ENCODE results near the gene RPP30.

- TF ChIP-seq CTCF (IDR thresholded peaks at IDR 0.05 in 2 of 3, conservative IDR thresholded peaks at IDR 0.05 in 1 of 3; ENCODE audit: borderline replicate concordance in 1 of 3, insufficient read depth in 1 of 3, low read depth in 2 of 3, low read length in 2 of 3) (no peak), SIN3A (IDR thresholded peaks at IDR 0.05; ENCODE audit: low read depth) (no peak), POLR2AphosphoS5 (IDR thresholded peaks at IDR 0.05; ENCODE audit: low read depth, low read length) (no peak), POLR2A (IDR thresholded peaks at IDR 0.05; ENCODE audit: borderline replicate concordance, extremely low read depth, insufficient read depth, insufficient read length) (no peak), ZFX (IDR thresholded peaks at IDR 0.05) (no peak), EZH2 (IDR thresholded peaks at IDR 0.05) (no peak), YY1 (IDR thresholded peaks at IDR 0.05; ENCODE audit: extremely low read depth, insufficient replicate concordance, low read depth, low read length) (no peak), RAD21 (IDR thresholded peaks at IDR 0.05; ENCODE audit: low read depth) (no peak)
Measured at GRCh38 chr10:90855126-90855525, 16.6 kb upstream of the RPP30 start.

Data from HCT116 (cell line).